WERI-Rb-1 (cell line): ENCODE measurements around the gene PSMD13.

Source experiments
- DNase-seq: peaks from one replicate; pipeline ENCODE4 v3.0.0-alpha.2; 2020
- H3K27ac ChIP-seq: fragments of 250-450 bp; sonication (Bioruptor Pico); 2 replicates; pipeline ENCODE4 v1.5.1; 2020; ENCODE audit warnings: mild to moderate bottlenecking, moderate library complexity
- H3K27me3 ChIP-seq: fragments of 250-450 bp; sonication (Bioruptor Pico); 2 replicates; pipeline ENCODE4 v1.5.1; 2021; ENCODE audit warnings: mild to moderate bottlenecking, low read depth, moderate library complexity; ENCODE audit not compliant: insufficient read depth, severe bottlenecking
- H3K36me3 ChIP-seq: fragments of 250-450 bp; sonication (Bioruptor Pico); 2 replicates; pipeline ENCODE4 v1.5.1; 2020; ENCODE audit warnings: mild to moderate bottlenecking, moderate library complexity
- H3K4me3 ChIP-seq: 2 replicates; pipeline ENCODE4 v1.5.1; 2011; ENCODE audit warnings: low read depth, mild to moderate bottlenecking, control low read depth, low read length
- H3K9me3 ChIP-seq: fragments of 250-450 bp; sonication (Bioruptor Pico); 2 replicates; pipeline ENCODE4 v1.5.1; 2021; ENCODE audit warnings: mild to moderate bottlenecking, moderate library complexity; ENCODE audit not compliant: severe bottlenecking
- CTCF ChIP-seq: IDR thresholded peaks from 2 replicates; pipeline ENCODE4 v1.5.1; 2011; ENCODE audit warnings: low read depth, mild to moderate bottlenecking, control low read depth, inconsistent platforms, low read length

Gene PSMD13

DNA sequence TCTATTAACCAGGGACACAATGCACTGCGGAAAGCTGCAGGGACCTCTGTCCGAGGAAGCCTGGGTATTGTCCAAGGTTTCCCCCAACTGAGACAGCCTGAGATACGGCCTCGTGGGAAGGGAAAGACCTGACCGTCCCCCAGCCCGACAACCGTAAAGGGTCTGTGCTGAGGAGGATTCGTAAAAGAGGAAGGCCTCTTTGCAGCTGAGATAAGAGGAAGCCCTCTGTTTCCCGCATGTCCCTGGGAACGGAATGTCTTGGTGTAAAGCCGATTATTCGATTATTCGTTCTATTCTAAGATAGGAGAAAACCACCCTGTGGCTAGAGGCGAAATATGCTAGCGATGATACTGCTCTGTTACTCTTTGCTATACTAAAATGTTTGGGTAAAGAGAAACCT, 34.8 kb upstream of the PSMD13 start:
- Histone ChIP-seq H3K9me3 (no peaks in the 10 kb centered on the region), H3K4me3 (no peak overlapping the region; the same call in 1 of the 2 replicates), H3K27ac (peak overlapping the region; percentile 78), H3K27me3 (no peaks in the 10 kb centered on the region), H3K36me3 (peaks cover 18% of the 10 kb centered on the region)
- TF ChIP-seq CTCF = no peak
- no peak for DNase-seq

DNA sequence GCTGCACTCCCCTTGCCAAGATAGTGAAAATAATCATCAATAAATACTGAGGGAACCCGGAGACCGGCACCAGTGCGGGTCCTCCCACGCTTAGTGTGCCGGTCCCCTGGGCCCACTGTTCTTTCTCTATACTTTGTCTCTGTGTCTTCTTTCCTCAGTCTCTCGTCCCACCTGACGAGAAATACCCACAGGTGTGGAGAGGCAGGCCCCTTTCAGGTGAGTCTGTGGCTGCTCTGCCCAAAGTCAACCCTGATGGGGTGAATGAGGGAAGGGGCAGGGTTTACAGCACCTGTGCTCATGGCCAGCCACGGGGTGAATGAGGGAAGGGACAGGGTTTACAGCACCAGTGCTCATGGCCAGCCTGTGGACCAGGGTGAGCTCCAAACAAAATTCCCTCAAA, 34.3 kb upstream of the PSMD13 start:
- no peak for TF ChIP-seq CTCF
- no peak for DNase-seq
- peaks cover 18% of the 10 kb centered on the region for H3K36me3 ChIP-seq
- no peaks in the 10 kb centered on the region for H3K27me3 ChIP-seq
- no peak overlapping the region for H3K4me3 ChIP-seq
- H3K27ac ChIP-seq = peak overlapping the region; percentile 78
- H3K9me3 ChIP-seq = no peaks in the 10 kb centered on the region

- DNase-seq = no peak
Observed at GRCh38 chr11:203056-203944, 33.5 kb upstream of the PSMD13 start.

GRCh38 chr11:203945-204586, 32.7 kb upstream of the PSMD13 start:
- H3K4me3 ChIP-seq = no peak overlapping the region
- no peaks in the 10 kb centered on the region for H3K27me3 ChIP-seq
- H3K36me3 ChIP-seq = peaks cover 18% of the 10 kb centered on the region
- no peak for TF ChIP-seq CTCF
- H3K27ac ChIP-seq = no peak overlapping the region; the same call in 1 of the 2 replicates
- DNase-seq = no peak
- H3K9me3 ChIP-seq = no peaks in the 10 kb centered on the region

More at GRCh38 chr11:203056-203944, 33.5 kb upstream of the PSMD13 start:
- Histone ChIP-seq H3K27ac (peak overlapping the region; percentile 4; the same call in 1 of the 2 replicates), H3K4me3 (no peak overlapping the region), H3K27me3 (no peaks in the 10 kb centered on the region), H3K9me3 (no peaks in the 10 kb centered on the region), H3K36me3 (peaks cover 18% of the 10 kb centered on the region)
- TF ChIP-seq CTCF = no peak

GRCh38 chr11:204587-205109, 32.1 kb upstream of the PSMD13 start:
- peaks cover 22% of the 10 kb centered on the region for H3K36me3 ChIP-seq
- DNase-seq = no peak
- H3K9me3 ChIP-seq = no peaks in the 10 kb centered on the region
- no peak overlapping the region for H3K27ac ChIP-seq
- H3K27me3 ChIP-seq = no peaks in the 10 kb centered on the region
- H3K4me3 ChIP-seq = no peak overlapping the region
- TF ChIP-seq CTCF = no peak
